Parathyroid adenoma (tissue), 2 donors: ENCODE data around the gene ZC3H13.

Experiments used
- H2AFZ ChIP-seq: fragments of 300-600 bp; sonication (generic); one replicate; pipeline ENCODE4 v1.7.0; 2017; ENCODE audit warnings: antibody characterized with exemption, mild to moderate bottlenecking
- H3K27ac ChIP-seq: fragments of 300-600 bp; sonication (generic); one replicate; pipeline ENCODE4 v1.7.0; 2017
- H3K27me3 ChIP-seq: fragments of 300-600 bp; sonication (generic); one replicate; pipeline ENCODE4 v1.7.0; 2017; ENCODE audit warnings: low read length; ENCODE audit not compliant: control insufficient read depth, insufficient read depth
- H3K36me3 ChIP-seq: fragments of 300-600 bp; sonication (generic); one replicate; pipeline ENCODE4 v1.7.0; 2017; ENCODE audit warnings: low read length; ENCODE audit not compliant: control insufficient read depth, insufficient read depth
- H3K4me1 ChIP-seq: fragments of 300-600 bp; sonication (generic); one replicate; pipeline ENCODE4 v1.7.0; 2017; ENCODE audit warnings: control low read depth
- H3K4me2 ChIP-seq: fragments of 300-600 bp; sonication (generic); one replicate; pipeline ENCODE4 v1.7.0; 2017; ENCODE audit warnings: low read length
- H3K4me3 ChIP-seq: fragments of 300-600 bp; sonication (generic); one replicate; pipeline ENCODE4 v1.7.0; 2017; ENCODE audit warnings: low read depth, low read length
- H3K79me2 ChIP-seq: fragments of 300-600 bp; sonication (generic); one replicate; pipeline ENCODE4 v1.7.0; 2017; ENCODE audit warnings: control low read depth
- H3K9ac ChIP-seq: fragments of 300-600 bp; sonication (generic); one replicate; pipeline ENCODE4 v1.7.0; 2017; ENCODE audit warnings: mild to moderate bottlenecking
- H3K9me3 ChIP-seq: fragments of 300-600 bp; sonication (generic); one replicate; pipeline ENCODE4 v1.7.0; 2017; ENCODE audit warnings: low read length; ENCODE audit not compliant: control insufficient read depth
- TF ChIP-seq, protein P1 (sequence below): fragments of 300-600 bp; sonication (generic); IDR thresholded peaks from one replicate; pipeline ENCODE4 v1.7.0; 2017; ENCODE audit warnings: antibody characterized with exemption, mild to moderate bottlenecking
- donor health status: primary hyperparathyroidism.

The ZC3H13 gene

GRCh38 chr13:46045424-46045823 lies 7.1 kb downstream of the ZC3H13 start:
- Histone ChIP-seq H3K36me3 (no peaks in the 10 kb centered on the region), H3K4me3 (peak overlapping the region; percentile 1), H3K9ac (no peak overlapping the region), H3K9me3 (no peaks in the 10 kb centered on the region), H3K27me3 (no peaks in the 10 kb centered on the region), H3K27ac (peak overlapping the region; percentile 57), H3K4me1 (peaks cover 5% of the 10 kb centered on the region), H2AFZ (no peak overlapping the region), H3K4me2 (peak overlapping the region; percentile 43), H3K79me2 (peaks cover 12% of the 10 kb centered on the region)
- TF ChIP-seq, protein P1, sequence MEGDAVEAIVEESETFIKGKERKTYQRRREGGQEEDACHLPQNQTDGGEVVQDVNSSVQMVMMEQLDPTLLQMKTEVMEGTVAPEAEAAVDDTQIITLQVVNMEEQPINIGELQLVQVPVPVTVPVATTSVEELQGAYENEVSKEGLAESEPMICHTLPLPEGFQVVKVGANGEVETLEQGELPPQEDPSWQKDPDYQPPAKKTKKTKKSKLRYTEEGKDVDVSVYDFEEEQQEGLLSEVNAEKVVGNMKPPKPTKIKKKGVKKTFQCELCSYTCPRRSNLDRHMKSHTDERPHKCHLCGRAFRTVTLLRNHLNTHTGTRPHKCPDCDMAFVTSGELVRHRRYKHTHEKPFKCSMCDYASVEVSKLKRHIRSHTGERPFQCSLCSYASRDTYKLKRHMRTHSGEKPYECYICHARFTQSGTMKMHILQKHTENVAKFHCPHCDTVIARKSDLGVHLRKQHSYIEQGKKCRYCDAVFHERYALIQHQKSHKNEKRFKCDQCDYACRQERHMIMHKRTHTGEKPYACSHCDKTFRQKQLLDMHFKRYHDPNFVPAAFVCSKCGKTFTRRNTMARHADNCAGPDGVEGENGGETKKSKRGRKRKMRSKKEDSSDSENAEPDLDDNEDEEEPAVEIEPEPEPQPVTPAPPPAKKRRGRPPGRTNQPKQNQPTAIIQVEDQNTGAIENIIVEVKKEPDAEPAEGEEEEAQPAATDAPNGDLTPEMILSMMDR: no peak

GRCh38 chr13:46043647-46044046 lies 8.9 kb downstream of the ZC3H13 start:
- H3K4me1 ChIP-seq: peaks cover 5% of the 10 kb centered on the region
- TF ChIP-seq, protein P1: no peak
- H2AFZ ChIP-seq: no peak overlapping the region
- peaks cover 7% of the 10 kb centered on the region for H3K79me2 ChIP-seq
- H3K9me3 ChIP-seq: no peaks in the 10 kb centered on the region
- no peaks in the 10 kb centered on the region for H3K36me3 ChIP-seq
- H3K4me2 ChIP-seq: no peak overlapping the region
- no peak overlapping the region for H3K27ac ChIP-seq
- no peak overlapping the region for H3K9ac ChIP-seq
- no peaks in the 10 kb centered on the region for H3K27me3 ChIP-seq
- no peak overlapping the region for H3K4me3 ChIP-seq

- peaks cover 5% of the 10 kb centered on the region for H3K4me1 ChIP-seq
- no peak overlapping the region for H3K4me3 ChIP-seq
- no peaks in the 10 kb centered on the region for H3K36me3 ChIP-seq
- H3K9ac ChIP-seq: no peak overlapping the region
- TF ChIP-seq, protein P1: no peak
- no peak overlapping the region for H3K27ac ChIP-seq
- no peak overlapping the region for H3K4me2 ChIP-seq
- H2AFZ ChIP-seq: no peak overlapping the region
- no peaks in the 10 kb centered on the region for H3K9me3 ChIP-seq
- H3K79me2 ChIP-seq: peaks cover 7% of the 10 kb centered on the region
- no peaks in the 10 kb centered on the region for H3K27me3 ChIP-seq
These were observed 11.1 kb downstream of the ZC3H13 start for GRCh38 chr13:46041419-46041839.

DNA sequence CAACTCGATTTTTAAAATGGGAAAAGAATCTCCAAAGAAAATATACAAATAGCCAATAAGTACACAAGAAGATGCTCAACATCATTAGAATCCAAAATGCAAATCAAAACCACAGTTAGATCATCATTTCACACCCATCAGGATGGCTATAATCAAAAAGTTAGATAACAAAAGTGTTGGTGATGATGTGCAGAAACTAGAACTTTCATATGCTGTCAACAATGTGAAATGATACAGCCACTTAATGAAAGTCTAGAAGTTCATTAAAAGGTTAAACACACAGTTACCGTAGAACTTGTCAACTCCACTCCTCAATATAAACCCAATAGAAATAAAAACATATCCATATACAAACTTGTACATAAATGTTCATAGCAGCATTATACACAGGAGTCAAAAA lies 11.8 kb downstream of the ZC3H13 start:
- Histone ChIP-seq H3K4me1 (peaks cover 5% of the 10 kb centered on the region), H3K79me2 (peaks cover 11% of the 10 kb centered on the region), H3K36me3 (no peaks in the 10 kb centered on the region), H3K4me2 (no peak overlapping the region), H3K27me3 (no peaks in the 10 kb centered on the region), H2AFZ (no peak overlapping the region), H3K9me3 (no peaks in the 10 kb centered on the region), H3K27ac (no peak overlapping the region), H3K9ac (no peak overlapping the region), H3K4me3 (no peak overlapping the region)
- TF ChIP-seq, protein P1: no peak

- no peak overlapping the region for H3K27ac ChIP-seq
- no peak overlapping the region for H2AFZ ChIP-seq
- H3K9ac ChIP-seq: no peak overlapping the region
- no peak overlapping the region for H3K4me2 ChIP-seq
- peaks cover 12% of the 10 kb centered on the region for H3K79me2 ChIP-seq
- H3K4me3 ChIP-seq: no peak overlapping the region
- TF ChIP-seq, protein P1: no peak
- no peaks in the 10 kb centered on the region for H3K27me3 ChIP-seq
- H3K4me1 ChIP-seq: peaks cover 2% of the 10 kb centered on the region
- no peaks in the 10 kb centered on the region for H3K9me3 ChIP-seq
- H3K36me3 ChIP-seq: no peaks in the 10 kb centered on the region
These were observed 12.9 kb downstream of the ZC3H13 start for GRCh38 chr13:46039411-46040182.
